Sigmoid colon (tissue), 7 donors: Measurements from ENCODE around the gene RASL11B. TPM values are rescaled to one million over a fixed set of nuclear protein-coding genes. Genes with fewer than 3 reads are reported as not detected.

Source experiments
- DNase-seq: peaks from one replicate; pipeline ENCODE4 v3.0.0-alpha.2; 2019
- H3K27ac ChIP-seq, 4 donors: fragments of 200-600 bp; sonication (generic); one replicate each; pipeline ENCODE4 v1.5.1; 2016 to 2019; ENCODE audit warnings: mild to moderate bottlenecking in 1 of 4
- H3K27me3 ChIP-seq, 3 donors: fragments of 200-600 bp; sonication (generic); one replicate each; pipeline ENCODE4 v1.5.1; 2019; ENCODE audit warnings: mild to moderate bottlenecking in 1 of 3
- H3K36me3 ChIP-seq, 4 donors: fragments of 200-600 bp; sonication (generic); one replicate each; pipeline ENCODE4 v1.5.1; 2016 to 2019
- H3K4me1 ChIP-seq, 4 donors: fragments of 200-600 bp; sonication (generic); one replicate each; pipeline ENCODE4 v1.5.1; 2017 to 2019
- H3K4me3 ChIP-seq, 4 donors: fragments of 200-600 bp; sonication (generic); one replicate each; pipeline ENCODE4 v1.5.1; 2017 to 2019; ENCODE audit warnings: mild to moderate bottlenecking in 2 of 4, moderate library complexity in 1 of 4
- H3K9me3 ChIP-seq, 4 donors: fragments of 200-600 bp in 3 of 4; sonication (generic) in 3 of 4; one replicate each; pipeline versions ENCODE4 v1.5.1 to v1.6.1; 2013 to 2019
- CTCF ChIP-seq, 4 experiments: fragments of 450-650 bp in 3 of 4; fragments of 200-600 bp in 1 of 4; IDR thresholded peaks; one replicate each; pipeline ENCODE4 v1.5.1; 2016 to 2019; ENCODE audit warnings: antibody characterized with exemption in 4 of 4, mild to moderate bottlenecking in 3 of 4, moderate library complexity in 2 of 4
- EP300 ChIP-seq, 4 donors: sonication (generic); formaldehyde crosslinking; IDR thresholded peaks; one replicate each; pipeline ENCODE4 v1.6.1; 2017; ENCODE audit warnings: antibody characterized with exemption in 4 of 4
- POLR2A ChIP-seq, 2 donors: fragments of 450-650 bp; IDR thresholded peaks; one replicate each; pipeline ENCODE4 v1.6.1; 2016; ENCODE audit warnings: antibody characterized with exemption in 2 of 2, mild to moderate bottlenecking in 2 of 2, moderate library complexity in 2 of 2
- POLR2AphosphoS5 ChIP-seq, 4 donors: sonication (generic); formaldehyde crosslinking; IDR thresholded peaks; one replicate each; pipeline ENCODE4 v1.6.1; 2017; ENCODE audit warnings: antibody characterized with exemption in 4 of 4
- WGBS, 2 donors: extraction: QIAGEN DNeasy Blood & Tissue Kit; methylation state at CpG; one replicate each; pipeline ENCODE4 v1.1.7; 2013; 5-methylcytosine and 5-hydroxymethylcytosine counted together
- intact Hi-C: fragments of 100-400 bp; cut with DNase I; formaldehyde crosslinking; loops from one replicate; pipeline ENCODE4 v1.15.1; 2023
- polyA plus RNA-seq, 3 donors: library from polyadenylated mRNA; stranded (reverse); fragments of 200-250 nt; gene quantifications; one replicate each; pipeline ENCODE4 v1.2.3, GENCODE V29; 2013
- total RNA-seq, 4 donors: library from RNA; depleted of rRNA; stranded (reverse); fragments of >200 nt; gene quantifications; one replicate each; pipeline ENCODE4 v1.1.0, GENCODE V29; 2016
- donor health status: healthy with polysubstance abuse.
- donor health status: Bipolar disorder and iron deficiency.
- donor health status: healthy.

RASL11B gene
- total and polyA plus RNA-seq, 7 donors, result 0.36 to 2.2 (median 0.66) TPM; not detected in 2

GRCh38 chr4:52838729-52839586 lies 23.2 kb upstream of the RASL11B start:
- no peaks in the 10 kb centered on the region for H3K27me3 ChIP-seq
- intact Hi-C loops, result no loop called here
- DNase-seq, result no peak
- H3K36me3 ChIP-seq, result no peaks in the 10 kb centered on the region
- H3K4me1 ChIP-seq, result peaks cover 0 to 17% (median 11%) of the 10 kb centered on the region in 4 donors
- H3K27ac ChIP-seq, result no peak overlapping the region
- H3K9me3 ChIP-seq, result no peaks in the 10 kb centered on the region
- TF ChIP-seq CTCF (IDR thresholded peaks at IDR 0.05) (no peak), EP300 (IDR thresholded peaks at IDR 0.05) (no peak), POLR2AphosphoS5 (IDR thresholded peaks at IDR 0.05) (no peak), POLR2A (IDR thresholded peaks at IDR 0.05) (no peak)
- H3K4me3 ChIP-seq, result no peak overlapping the region
- WGBS, 2 donors, result 82 to 86% methylated on average over 10 of the region's 10 CpGs

- Histone ChIP-seq H3K9me3 (no peaks in the 10 kb centered on the region), H3K4me3 (no peak overlapping the region), H3K27ac (no peak overlapping the region), H3K4me1 (peaks cover 0 to 17% (median 11%) of the 10 kb centered on the region in 4 donors), H3K27me3 (no peaks in the 10 kb centered on the region), H3K36me3 (no peaks in the 10 kb centered on the region)
- WGBS, 2 donors, result 70 to 87% methylated on average over 9 of the region's 9 CpGs
- intact Hi-C loops, result no loop called here
- no peak for DNase-seq
- TF ChIP-seq EP300 (IDR thresholded peaks at IDR 0.05), result no peak
- TF ChIP-seq POLR2A (IDR thresholded peaks at IDR 0.05), result no peak
- no peak for TF ChIP-seq CTCF (IDR thresholded peaks at IDR 0.05)
- no peak for TF ChIP-seq POLR2AphosphoS5 (IDR thresholded peaks at IDR 0.05)
Measured at GRCh38 chr4:52840531-52841370, 21.4 kb upstream of the RASL11B start.

- Histone ChIP-seq H3K36me3 (no peaks in the 10 kb centered on the region), H3K27ac (peak overlapping the region in 3 of 4 donors; percentile 32 to 60 (median 49)), H3K4me1 (peaks cover 0 to 22% (median 11%) of the 10 kb centered on the region in 4 donors), H3K4me3 (no peak overlapping the region), H3K27me3 (no peaks in the 10 kb centered on the region), H3K9me3 (no peaks in the 10 kb centered on the region)
- 74 to 82% methylated on average over 18 of the region's 18 CpGs for WGBS, 2 donors
- intact Hi-C loops, result no loop called here
- no peak for DNase-seq
- TF ChIP-seq POLR2A (IDR thresholded peaks at IDR 0.05) (no peak), CTCF (IDR thresholded peaks at IDR 0.05) (no peak), EP300 (IDR thresholded peaks at IDR 0.05) (no peak), POLR2AphosphoS5 (IDR thresholded peaks at IDR 0.05) (no peak)
Measured at GRCh38 chr4:52841682-52842456, 20.2 kb upstream of the RASL11B start.

- intact Hi-C loops, result no loop called here
- Histone ChIP-seq H3K36me3 (no peaks in the 10 kb centered on the region), H3K4me3 (no peak overlapping the region), H3K9me3 (no peaks in the 10 kb centered on the region), H3K4me1 (peaks cover 0 to 25% (median 11%) of the 10 kb centered on the region in 4 donors), H3K27me3 (no peaks in the 10 kb centered on the region), H3K27ac (no peak overlapping the region)
- DNase-seq, result no peak
- 88 to 90% methylated on average over 3 of the region's 3 CpGs for WGBS, 2 donors
- TF ChIP-seq POLR2A (IDR thresholded peaks at IDR 0.05), result no peak
- TF ChIP-seq CTCF (IDR thresholded peaks at IDR 0.05), result no peak
- TF ChIP-seq EP300 (IDR thresholded peaks at IDR 0.05), result no peak
- TF ChIP-seq POLR2AphosphoS5 (IDR thresholded peaks at IDR 0.05), result no peak
Measured at GRCh38 chr4:52842792-52843191, 19.3 kb upstream of the RASL11B start.
